GM19467 (cell line): ENCODE results near the gene NPRL2.
A peak's percentile ranks its signal among the peaks of the same experiment; 100 is the strongest.

Experiments
- ATAC-seq: cut with Tn5 transposase; IDR thresholded peaks from one replicate; pipeline ENCODE4 v1.9.1; 2021; ENCODE audit warnings: mild to moderate bottlenecking, moderate library complexity; ENCODE audit not compliant: unreplicated experiment

NPRL2 gene

GRCh38 chr3:50351323-50351697 is 735 bp upstream of the NPRL2 start:
- no peak for ATAC-seq

GRCh38 chr3:50350213-50350526 is 405 bp downstream of the NPRL2 start:
- no peak for ATAC-seq

GRCh38 chr3:50347187-50347813 is 3.3 kb downstream of the NPRL2 start:
- no peak for ATAC-seq

GRCh38 chr3:50345586-50346234 is 4.9 kb downstream of the NPRL2 start, which contains the start of gene ZMYND10:
Gene ZMYND10, minus strand, starts transcription at chr3:50345732. Its CDS starts 153 bp downstream, at chr3:50345579.
- ATAC-seq: no peak

GRCh38 chr3:50345008-50345407 is 5.6 kb downstream of the NPRL2 start:
- ATAC-seq: no peak

GRCh38 chr3:50342813-50343633 is 7.6 kb downstream of the NPRL2 start:
- ATAC-seq: no peak

GRCh38 chr3:50341996-50342650 is 8.5 kb downstream of the NPRL2 start:
- no peak for ATAC-seq

- no peak for ATAC-seq
Measured at GRCh38 chr3:50341537-50341936, 9.0 kb downstream of the NPRL2 start.

- ATAC-seq: no peak
Measured at GRCh38 chr3:50340448-50341329, 9.9 kb downstream of the NPRL2 start, which contains the start of gene RASSF1. Gene RASSF1, minus strand, starts transcription at chr3:50340836. Its CDS starts 31 bp downstream, at chr3:50340805.

GRCh38 chr3:50340147-50340447 is 10.5 kb downstream of the NPRL2 start:
- no peak for ATAC-seq

GRCh38 chr3:50339485-50340146 is 11.0 kb downstream of the NPRL2 start:
- no peak for ATAC-seq

- no peak for ATAC-seq
Measured at GRCh38 chr3:50338965-50339364, 11.6 kb downstream of the NPRL2 start.

GRCh38 chr3:50337175-50337861 is 13.3 kb downstream of the NPRL2 start:
- ATAC-seq: peak; percentile 68

- ATAC-seq: peak; percentile 32
Measured at GRCh38 chr3:50336452-50337174, 14.0 kb downstream of the NPRL2 start.

GRCh38 chr3:50334339-50335075 is 16.1 kb downstream of the NPRL2 start:
- ATAC-seq: no peak

- ATAC-seq: no peak
Measured at GRCh38 chr3:50333744-50334328, 16.7 kb downstream of the NPRL2 start.

GRCh38 chr3:50331364-50331907 is 19.1 kb downstream of the NPRL2 start:
- no peak for ATAC-seq
